ENCODE measurements around the gene SH2D3A.

- TF ChIP-seq EZH2 (IDR thresholded peaks at IDR 0.05; ENCODE audit: low read length, missing control alignments) = no peak
- TF ChIP-seq, protein P1, sequence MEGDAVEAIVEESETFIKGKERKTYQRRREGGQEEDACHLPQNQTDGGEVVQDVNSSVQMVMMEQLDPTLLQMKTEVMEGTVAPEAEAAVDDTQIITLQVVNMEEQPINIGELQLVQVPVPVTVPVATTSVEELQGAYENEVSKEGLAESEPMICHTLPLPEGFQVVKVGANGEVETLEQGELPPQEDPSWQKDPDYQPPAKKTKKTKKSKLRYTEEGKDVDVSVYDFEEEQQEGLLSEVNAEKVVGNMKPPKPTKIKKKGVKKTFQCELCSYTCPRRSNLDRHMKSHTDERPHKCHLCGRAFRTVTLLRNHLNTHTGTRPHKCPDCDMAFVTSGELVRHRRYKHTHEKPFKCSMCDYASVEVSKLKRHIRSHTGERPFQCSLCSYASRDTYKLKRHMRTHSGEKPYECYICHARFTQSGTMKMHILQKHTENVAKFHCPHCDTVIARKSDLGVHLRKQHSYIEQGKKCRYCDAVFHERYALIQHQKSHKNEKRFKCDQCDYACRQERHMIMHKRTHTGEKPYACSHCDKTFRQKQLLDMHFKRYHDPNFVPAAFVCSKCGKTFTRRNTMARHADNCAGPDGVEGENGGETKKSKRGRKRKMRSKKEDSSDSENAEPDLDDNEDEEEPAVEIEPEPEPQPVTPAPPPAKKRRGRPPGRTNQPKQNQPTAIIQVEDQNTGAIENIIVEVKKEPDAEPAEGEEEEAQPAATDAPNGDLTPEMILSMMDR (conservative IDR thresholded peaks at IDR 0.05 in 1 of 2, IDR thresholded peaks at IDR 0.05 in 1 of 2; ENCODE audit: low read depth in 1 of 2, low read length in 2 of 2) = no peak
Measured at GRCh38 chr19:6790194-6791128, 23.2 kb upstream of the SH2D3A start.

Measured in fibroblast of lung (primary cell).